ENCODE results near the gene XPR1. TPM values are rescaled to one million over a fixed set of nuclear protein-coding genes. Genes with fewer than 3 reads are reported as not detected.

Gene XPR1
- total and polyA plus RNA-seq, 3 donors from 2014 or later, result 34.8 to 76.2 (median 71.8) TPM

DNA sequence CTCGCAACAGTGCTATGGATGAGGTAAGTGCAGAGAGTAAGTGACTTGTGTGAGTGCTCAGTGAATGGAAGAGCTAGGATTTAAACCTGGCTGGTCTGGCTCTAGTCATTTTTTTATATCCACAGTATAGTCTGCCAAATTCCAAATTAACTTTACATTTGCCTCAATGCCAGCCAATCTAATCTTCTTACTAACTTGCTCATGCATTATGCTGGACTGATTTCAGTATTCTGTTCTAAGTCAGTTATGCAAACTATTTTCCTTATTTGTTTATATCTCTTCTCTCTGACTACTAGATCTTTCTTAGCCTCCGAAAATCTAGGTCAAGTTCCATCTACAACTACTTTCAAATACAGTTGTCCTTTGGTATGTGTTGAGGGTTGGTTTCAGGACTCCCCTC is 133.3 kb downstream of the XPR1 start:
- Histone ChIP-seq H3K36me3 (ENCODE audit: low read depth, missing control alignments) (no peaks in the 10 kb centered on the region), H3K27ac (no peak overlapping the region), H3K4me1 (peaks cover 2% of the 10 kb centered on the region), H3K27me3 (no peaks in the 10 kb centered on the region), H3K9me3 (no peaks in the 10 kb centered on the region), H3K4me3 (no peak overlapping the region)
- no peak for TF ChIP-seq CTCF (IDR thresholded peaks at IDR 0.05)
- no peak for TF ChIP-seq POLR2A (IDR thresholded peaks at IDR 0.05)
- no peak for DNase-seq
- 71 to 72% methylated on average over 2 of the region's 2 CpGs for WGBS, 2 donors
- intact Hi-C loops (cut with DNase I; ENCODE audit: low total_unique reads), result no loop called here

GRCh38 chr1:180769889-180770288 is 138.1 kb downstream of the XPR1 start:
- peaks cover 3% of the 10 kb centered on the region for H3K4me1 ChIP-seq
- DNase-seq, result no peak
- no peak overlapping the region for H3K4me3 ChIP-seq
- intact Hi-C loops (cut with DNase I; ENCODE audit: low total_unique reads), result no loop called here
- H3K27ac ChIP-seq, result no peak overlapping the region
- no peaks in the 10 kb centered on the region for H3K36me3 ChIP-seq (ENCODE audit: low read depth, missing control alignments)
- H3K9me3 ChIP-seq, result no peaks in the 10 kb centered on the region
- TF ChIP-seq POLR2A (IDR thresholded peaks at IDR 0.05), result no peak
- TF ChIP-seq CTCF (IDR thresholded peaks at IDR 0.05), result no peak
- H3K27me3 ChIP-seq, result no peaks in the 10 kb centered on the region

DNA sequence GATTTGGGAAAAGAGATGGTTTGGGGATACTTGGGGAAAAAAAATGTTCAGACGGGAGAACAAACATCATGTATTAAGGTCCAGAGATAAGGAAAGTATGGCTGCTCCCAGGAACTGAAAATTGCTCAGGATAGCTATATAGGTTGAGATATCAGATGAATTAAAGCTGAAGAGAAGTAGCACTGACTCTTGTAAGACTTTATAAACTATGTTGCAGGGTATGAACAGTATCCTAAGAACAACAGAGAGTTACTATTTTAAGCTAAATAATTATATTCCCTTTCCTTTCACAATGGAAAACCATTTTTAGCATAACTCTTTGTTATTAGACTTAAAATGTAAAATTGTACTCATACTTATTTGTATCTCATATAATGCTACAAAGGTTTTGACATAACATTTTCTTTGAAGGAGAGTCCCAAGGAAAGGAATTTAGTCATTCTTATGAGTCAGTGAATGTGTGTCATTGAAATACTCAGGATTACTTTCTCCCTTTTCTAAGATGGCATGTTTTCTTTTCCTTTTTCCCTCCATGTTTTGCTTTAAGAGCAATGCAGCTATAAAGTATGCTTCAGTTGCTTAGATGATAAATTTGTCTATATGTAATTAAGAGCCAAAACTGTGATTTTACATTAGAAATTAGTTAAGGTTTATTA is 141.5 kb downstream of the XPR1 start:
- Histone ChIP-seq H3K27ac (no peak overlapping the region), H3K36me3 (ENCODE audit: low read depth, missing control alignments) (no peaks in the 10 kb centered on the region), H3K4me3 (no peak overlapping the region), H3K27me3 (no peaks in the 10 kb centered on the region), H3K9me3 (no peaks in the 10 kb centered on the region), H3K4me1 (peaks cover 3% of the 10 kb centered on the region)
- no peak for DNase-seq
- WGBS, 2 donors, result 61% methylated on average over 1 of the region's 1 CpG
- intact Hi-C loops (cut with DNase I; ENCODE audit: low total_unique reads), result no loop called here
- TF ChIP-seq CTCF (IDR thresholded peaks at IDR 0.05), result no peak
- TF ChIP-seq POLR2A (IDR thresholded peaks at IDR 0.05), result no peak

GRCh38 chr1:180775801-180776200 is 144.0 kb downstream of the XPR1 start:
- intact Hi-C loops (cut with DNase I; ENCODE audit: low total_unique reads), result no loop called here
- no peak for DNase-seq

More at GRCh38 chr1:180775801-180776200, 144.0 kb downstream of the XPR1 start:
- no peak for TF ChIP-seq POLR2A (IDR thresholded peaks at IDR 0.05)
- no peak for TF ChIP-seq CTCF (IDR thresholded peaks at IDR 0.05)
- no peaks in the 10 kb centered on the region for H3K4me1 ChIP-seq
- H3K36me3 ChIP-seq (ENCODE audit: low read depth, missing control alignments), result no peaks in the 10 kb centered on the region
- H3K4me3 ChIP-seq, result no peak overlapping the region
- no peak overlapping the region for H3K27ac ChIP-seq
- H3K27me3 ChIP-seq, result no peaks in the 10 kb centered on the region
- 60 to 62% methylated on average over 2 of the region's 2 CpGs for WGBS, 2 donors
- H3K9me3 ChIP-seq, result no peaks in the 10 kb centered on the region
